Measurements from ENCODE around the gene ANKRD39. TPM values are rescaled to one million over a fixed set of nuclear protein-coding genes. Genes with fewer than 3 reads are reported as not detected.
A peak's percentile ranks its signal among the peaks of the same experiment; 100 is the strongest.

Gene ANKRD39
- total and polyA plus RNA-seq, 2 experiments from 2014 or later: 17.5 to 32.0 TPM

GRCh38 chr2:96802721-96803120 is 55.1 kb downstream of the ANKRD39 start (continued):
- TF ChIP-seq CREB1 (CRISPR knock-in tag; IDR thresholded peaks at IDR 0.05; ENCODE audit: low read depth) (no peak), ZNF114 (CRISPR knock-in tag; IDR thresholded peaks at IDR 0.05) (no peak), REST (IDR thresholded peaks at IDR 0.05; ENCODE audit: unreplicated experiment) (no peak), EZH2phosphoT487 (IDR thresholded peaks at IDR 0.05; ENCODE audit: unreplicated experiment) (no peak), ETS1 (IDR thresholded peaks at IDR 0.05) (no peak), EZH2 (IDR thresholded peaks at IDR 0.05; ENCODE audit: low read depth, unreplicated experiment) (no peak), STAT1 (IDR thresholded peaks at IDR 0.05; ENCODE audit: unreplicated experiment) (no peak)

GRCh38 chr2:96801786-96802595 is 55.8 kb downstream of the ANKRD39 start:
- Histone ChIP-seq H3K4me1 (ENCODE audit: insufficient read depth) (no peaks in the 10 kb centered on the region), H3K79me2 (replicated peaks; ENCODE audit: insufficient read depth) (no peaks in the 10 kb centered on the region), H4K20me1 (replicated peaks; ENCODE audit: insufficient read depth) (no peaks in the 10 kb centered on the region), H3F3A (replicated peaks; ENCODE audit: low read depth) (no peaks in the 10 kb centered on the region; the same call in 1 of the 2 replicates), H3K4me3 (no peak overlapping the region), H3K27ac (ENCODE audit: low read depth) (peak overlapping the region; percentile 72; the same call in 1 of the 2 replicates), H2AFZ (no peak overlapping the region), H3K9me2 (ENCODE audit: insufficient read depth) (no peaks in the 10 kb centered on the region), H3K4me2 (no peak overlapping the region), H3K27me3 (ENCODE audit: insufficient read depth) (no peaks in the 10 kb centered on the region), H3K36me3 (ENCODE audit: insufficient read depth) (no peaks in the 10 kb centered on the region)
- H3K36me3 Mint-ChIP-seq (ENCODE audit: low read depth): peaks cover 9% of the 10 kb centered on the region; the same call in 2 of the 3 replicates
- H3K27me3 Mint-ChIP-seq (ENCODE audit: insufficient read depth, low read depth, poor library complexity): peaks cover 2% of the 10 kb centered on the region
- no peaks in the 10 kb centered on the region for H3K4me1 Mint-ChIP-seq
- H3K27ac Mint-ChIP-seq: no peak overlapping the region
- peaks cover 6% of the 10 kb centered on the region; the same call in 1 of the 3 replicates for H3K9me3 Mint-ChIP-seq
- ATAC-seq: no peak
- no peak for DNase-seq (ENCODE audit: low spot score)
- H3K4me3 Mint-ChIP-seq: no peak overlapping the region
- no peak for TF ChIP-seq STAT1 (IDR thresholded peaks at IDR 0.05; ENCODE audit: unreplicated experiment)
- TF ChIP-seq ZNF114 (CRISPR knock-in tag; IDR thresholded peaks at IDR 0.05): no peak
- no peak for TF ChIP-seq EZH2 (IDR thresholded peaks at IDR 0.05; ENCODE audit: low read depth, unreplicated experiment)
- TF ChIP-seq REST (IDR thresholded peaks at IDR 0.05; ENCODE audit: unreplicated experiment): no peak
- TF ChIP-seq ETS1 (IDR thresholded peaks at IDR 0.05): no peak
- TF ChIP-seq CTCF (conservative IDR thresholded peaks at IDR 0.05; ENCODE audit: low read depth in 2 of 2): no peak
- no peak for TF ChIP-seq NANOG (IDR thresholded peaks at IDR 0.05; ENCODE audit: borderline replicate concordance)
- TF ChIP-seq POLR2AphosphoS5 (IDR thresholded peaks at IDR 0.05; ENCODE audit: low read depth): no peak

All from GM23338 (cell line).